Glutamatergic neuron (in vitro differentiated cells): ENCODE results near the gene PTPRR. TPM values are rescaled to one million over a fixed set of nuclear protein-coding genes. Genes with fewer than 3 reads are reported as not detected.
"Not testable (repeated sequence)": the region's sequence is repeated elsewhere in the genome, so short reads cannot be mapped to it uniquely, and the experiment has no call there.

Source experiments
- DNase-seq: peaks from one replicate; pipeline ENCODE4 v3.0.0; 2022
- H3K27ac Mint-ChIP-seq: one replicate; pipeline ENCODE4 v1.8.0; 2020; ENCODE audit warnings: mild to moderate bottlenecking, mixed read lengths, inconsistent platforms; ENCODE audit not compliant: unreplicated experiment
- H3K27me3 Mint-ChIP-seq: one replicate; pipeline ENCODE4 v1.8.0; 2020; ENCODE audit warnings: mild to moderate bottlenecking, moderate library complexity, mixed read lengths, inconsistent platforms; ENCODE audit not compliant: unreplicated experiment
- H3K36me3 Mint-ChIP-seq: one replicate; pipeline ENCODE4 v1.8.0; 2020; ENCODE audit warnings: mild to moderate bottlenecking, mixed read lengths, inconsistent platforms; ENCODE audit not compliant: unreplicated experiment
- H3K4me1 Mint-ChIP-seq: one replicate; pipeline ENCODE4 v1.8.0; 2020; ENCODE audit warnings: mild to moderate bottlenecking, low read depth, mixed read lengths, inconsistent platforms; ENCODE audit not compliant: unreplicated experiment
- H3K4me3 Mint-ChIP-seq: one replicate; pipeline ENCODE4 v1.8.0; 2020; ENCODE audit warnings: mild to moderate bottlenecking, mixed read lengths, inconsistent platforms; ENCODE audit not compliant: unreplicated experiment
- H3K9me3 Mint-ChIP-seq: one replicate; pipeline ENCODE4 v1.8.0; 2020; ENCODE audit warnings: mild to moderate bottlenecking, moderate library complexity, mixed read lengths, inconsistent platforms; ENCODE audit not compliant: unreplicated experiment
- CTCF ChIP-seq: fragments of 200-600 bp; sonication (generic); IDR thresholded peaks from one replicate; pipeline ENCODE4 v1.5.0; 2021; ENCODE audit not compliant: partially characterized antibody, unreplicated experiment
- total RNA-seq: library from RNA; stranded (reverse); fragmentation: NEBNext Ultra II Directional; extraction: Animal tissue kit (Norgen Biotek cat#: 25700); gene quantifications from one replicate; pipeline ENCODE4 v1.2.1, GENCODE V29; 2021; ENCODE audit not compliant: unreplicated experiment

The PTPRR gene
- total RNA-seq, 1 donor from 2014 or later, result 0.34 TPM

DNA sequence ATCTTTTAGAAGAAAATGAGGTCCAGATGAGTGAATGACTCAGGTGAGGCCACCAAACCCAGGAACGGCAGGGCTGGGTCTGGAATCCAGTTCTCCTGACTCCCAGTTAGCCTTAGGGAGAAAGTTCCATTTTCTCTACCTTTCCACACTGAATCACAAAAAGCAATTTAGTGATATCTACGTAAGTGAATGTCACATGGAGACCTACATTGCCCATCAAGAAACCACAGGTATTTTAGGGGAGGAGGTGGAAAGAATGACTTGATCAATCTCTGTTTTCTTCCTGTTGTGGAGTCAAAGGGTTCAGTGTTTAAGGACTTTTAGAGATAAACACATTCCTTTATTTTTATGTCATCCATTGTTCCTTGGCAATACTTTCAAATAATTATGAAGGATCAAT lies 176.4 kb downstream of the PTPRR start:
- Mint-ChIP-seq H3K36me3 (no peaks in the 10 kb centered on the region), H3K27me3 (no peaks in the 10 kb centered on the region), H3K4me3 (no peak overlapping the region), H3K9me3 (no peaks in the 10 kb centered on the region), H3K27ac (no peak overlapping the region), H3K4me1 (peaks cover 5% of the 10 kb centered on the region)
- no peak for DNase-seq
- no peak for TF ChIP-seq CTCF

- DNase-seq, result no peak
- H3K9me3 Mint-ChIP-seq, result no peaks in the 10 kb centered on the region
- no peak overlapping the region for H3K4me3 Mint-ChIP-seq
- no peaks in the 10 kb centered on the region for H3K36me3 Mint-ChIP-seq
- peaks cover 5% of the 10 kb centered on the region for H3K4me1 Mint-ChIP-seq
- TF ChIP-seq CTCF, result no peak
- H3K27ac Mint-ChIP-seq, result no peak overlapping the region
- H3K27me3 Mint-ChIP-seq, result no peaks in the 10 kb centered on the region
Measured at GRCh38 chr12:70741256-70741655, 179.3 kb downstream of the PTPRR start.

- Mint-ChIP-seq H3K4me3 (no peak overlapping the region), H3K27ac (no peak overlapping the region), H3K9me3 (no peaks in the 10 kb centered on the region), H3K27me3 (no peaks in the 10 kb centered on the region), H3K36me3 (peaks cover 9% of the 10 kb centered on the region), H3K4me1 (peaks cover 5% of the 10 kb centered on the region)
- DNase-seq, result no peak
- no peak for TF ChIP-seq CTCF
Measured at GRCh38 chr12:70739756-70740155, 180.8 kb downstream of the PTPRR start.

- DNase-seq, result no peak
- H3K27ac Mint-ChIP-seq, result no peak overlapping the region
- peaks cover 7% of the 10 kb centered on the region for H3K4me1 Mint-ChIP-seq
- peaks cover 9% of the 10 kb centered on the region for H3K36me3 Mint-ChIP-seq
- no peaks in the 10 kb centered on the region for H3K9me3 Mint-ChIP-seq
- H3K27me3 Mint-ChIP-seq, result no peaks in the 10 kb centered on the region
- H3K4me3 Mint-ChIP-seq, result no peak overlapping the region
- no peak for TF ChIP-seq CTCF
Measured at GRCh38 chr12:70736351-70737133, 184.0 kb downstream of the PTPRR start.

DNA sequence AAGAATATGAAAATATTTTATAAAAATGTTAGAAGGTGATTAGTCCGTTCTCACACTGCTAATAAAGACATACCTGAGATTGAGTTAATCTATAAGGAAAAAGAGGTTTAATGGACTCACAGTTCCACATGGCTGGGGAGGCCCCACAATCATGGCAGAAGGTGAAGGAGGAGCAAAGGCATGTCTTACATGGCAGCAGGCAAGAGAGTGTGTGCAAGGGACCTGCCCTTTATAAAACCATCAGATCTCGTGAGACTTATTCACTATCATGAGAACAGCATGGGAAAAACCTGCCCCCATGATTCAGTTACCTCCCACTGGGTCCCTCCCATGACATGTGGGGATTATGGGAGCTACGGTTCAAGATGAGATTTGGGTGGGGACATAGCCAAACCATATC lies 185.3 kb downstream of the PTPRR start:
- DNase-seq, H3K4me1 Mint-ChIP-seq, H3K9me3 Mint-ChIP-seq, H3K4me3 Mint-ChIP-seq, H3K27ac Mint-ChIP-seq, H3K27me3 Mint-ChIP-seq, H3K36me3 Mint-ChIP-seq: not testable (repeated sequence)
